Left ventricle myocardium inferior (tissue), 1 donor: ENCODE data around the gene MAN2A2. TPM values are rescaled to one million over a fixed set of nuclear protein-coding genes. Genes with fewer than 3 reads are reported as not detected.

Experiments
- DNase-seq: peaks from one replicate; pipeline ENCODE4 v3.0.0-alpha.2; 2020
- H3K27ac ChIP-seq: fragments of 200-600 bp; replicated peaks from 2 replicates; pipeline ENCODE4 v1.8.0; 2021
- H3K27me3 ChIP-seq: fragments of 200-600 bp; 2 replicates; pipeline ENCODE4 v1.8.0; 2021; ENCODE audit warnings: low read depth
- H3K36me3 ChIP-seq: fragments of 200-600 bp; 2 replicates; pipeline ENCODE4 v1.8.0; 2021
- H3K4me1 ChIP-seq: fragments of 200-600 bp; 2 replicates; pipeline ENCODE4 v1.8.0; 2021
- H3K4me3 ChIP-seq: fragments of 200-600 bp; 2 replicates; pipeline ENCODE4 v1.8.0; 2021; ENCODE audit warnings: mild to moderate bottlenecking, moderate library complexity
- H3K9me3 ChIP-seq: fragments of 200-600 bp; replicated peaks from 2 replicates; pipeline ENCODE4 v1.8.0; 2021
- intact Hi-C: fragments of 100-400 bp; cut with micrococcal nuclease; formaldehyde crosslinking; loops from one replicate; pipeline ENCODE4 v1.11.0; 2022
- total RNA-seq: library from RNA; stranded (reverse); fragmentation: NEBNext Ultra II Directional; extraction: Animal tissue kit (Norgen Biotek cat#: 25700); gene quantifications from one replicate; pipeline ENCODE4 v1.2.1, GENCODE V29; 2021
- TF ChIP-seq, protein P1 (sequence below): fragments of 200-600 bp; IDR thresholded peaks from 2 replicates; pipeline ENCODE4 v1.8.0; 2021; ENCODE audit warnings: antibody characterized with exemption, mild to moderate bottlenecking, borderline replicate concordance
- donor health status: DM: no; HTN: yes; CAD: no; lungs with severe emphysema.

The MAN2A2 gene
- total RNA-seq, 1 donor from 2014 or later: 95.4 TPM

DNA sequence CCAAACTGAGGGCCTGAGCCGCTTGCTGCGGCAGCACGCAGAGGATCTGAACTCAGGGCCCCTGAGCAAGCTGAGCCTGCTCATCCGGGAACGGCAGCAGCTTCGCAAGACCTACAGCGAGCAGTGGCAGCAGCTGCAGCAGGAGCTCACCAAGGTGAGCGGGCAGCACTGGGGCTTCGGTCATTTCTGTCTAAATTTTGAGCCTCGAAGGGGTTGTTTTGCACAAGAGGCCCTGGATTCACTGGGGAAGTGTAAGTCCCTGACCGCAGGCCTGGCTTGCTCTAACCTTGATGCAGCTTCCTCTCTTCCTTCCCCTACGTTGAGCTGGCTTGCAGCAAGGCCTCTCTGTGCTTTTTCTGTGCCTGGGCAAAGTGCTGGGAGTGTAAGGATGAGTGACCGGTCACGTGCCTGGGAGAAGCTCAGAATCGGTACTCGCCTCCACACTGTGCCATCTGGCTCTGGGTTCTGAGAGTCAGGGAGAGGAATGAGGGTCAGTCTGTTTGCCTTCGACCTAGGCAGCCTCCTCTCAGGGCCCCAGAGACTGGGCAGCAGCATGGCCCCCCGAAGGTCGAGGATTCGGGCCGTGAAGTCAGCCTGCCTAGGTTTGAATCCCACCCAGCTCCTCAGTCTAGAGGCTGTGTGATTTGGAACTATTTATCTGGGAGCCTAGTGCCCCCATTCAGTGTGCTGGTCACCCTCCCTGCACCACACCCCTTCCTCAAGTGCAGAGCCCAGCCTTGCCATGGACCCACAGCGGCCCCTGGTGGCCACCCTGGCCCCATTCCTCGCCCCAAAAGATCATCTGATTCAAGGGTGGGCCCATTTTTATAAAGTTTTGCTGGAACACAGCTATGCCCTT, 17.4 kb upstream of the MAN2A2 start:
- peak; percentile 83 for DNase-seq
- no peaks in the 10 kb centered on the region for H3K27me3 ChIP-seq
- peak overlapping the region; percentile 81 for H3K4me3 ChIP-seq
- intact Hi-C loops: loop anchor here (5.0 kb wide), 1 partner anchor 238 kb away; no protein-coding TSS in a partner anchor
- TF ChIP-seq, protein P1, sequence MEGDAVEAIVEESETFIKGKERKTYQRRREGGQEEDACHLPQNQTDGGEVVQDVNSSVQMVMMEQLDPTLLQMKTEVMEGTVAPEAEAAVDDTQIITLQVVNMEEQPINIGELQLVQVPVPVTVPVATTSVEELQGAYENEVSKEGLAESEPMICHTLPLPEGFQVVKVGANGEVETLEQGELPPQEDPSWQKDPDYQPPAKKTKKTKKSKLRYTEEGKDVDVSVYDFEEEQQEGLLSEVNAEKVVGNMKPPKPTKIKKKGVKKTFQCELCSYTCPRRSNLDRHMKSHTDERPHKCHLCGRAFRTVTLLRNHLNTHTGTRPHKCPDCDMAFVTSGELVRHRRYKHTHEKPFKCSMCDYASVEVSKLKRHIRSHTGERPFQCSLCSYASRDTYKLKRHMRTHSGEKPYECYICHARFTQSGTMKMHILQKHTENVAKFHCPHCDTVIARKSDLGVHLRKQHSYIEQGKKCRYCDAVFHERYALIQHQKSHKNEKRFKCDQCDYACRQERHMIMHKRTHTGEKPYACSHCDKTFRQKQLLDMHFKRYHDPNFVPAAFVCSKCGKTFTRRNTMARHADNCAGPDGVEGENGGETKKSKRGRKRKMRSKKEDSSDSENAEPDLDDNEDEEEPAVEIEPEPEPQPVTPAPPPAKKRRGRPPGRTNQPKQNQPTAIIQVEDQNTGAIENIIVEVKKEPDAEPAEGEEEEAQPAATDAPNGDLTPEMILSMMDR: peak; percentile 99
- H3K4me1 ChIP-seq: peaks cover 60% of the 10 kb centered on the region
- H3K36me3 ChIP-seq: peaks cover 51% of the 10 kb centered on the region
- no peaks in the 10 kb centered on the region for H3K9me3 ChIP-seq
- H3K27ac ChIP-seq: peak overlapping the region; percentile 98

DNA sequence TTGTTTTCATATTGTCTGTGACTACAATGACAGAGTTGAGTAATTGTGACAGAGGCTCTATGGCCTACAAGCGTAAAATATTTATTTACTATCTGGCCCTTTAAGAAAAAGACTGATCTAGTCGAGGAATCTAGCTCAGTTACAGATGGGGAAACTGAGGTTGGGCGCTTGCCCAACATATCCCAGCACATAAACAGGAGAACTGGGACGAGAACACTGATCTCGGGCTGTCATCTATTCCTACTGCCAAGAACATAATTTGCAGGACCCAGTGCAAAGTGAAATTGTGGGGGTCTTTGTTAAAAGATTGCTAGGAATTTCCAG, 16.8 kb upstream of the MAN2A2 start:
- DNase-seq: no peak
- Histone ChIP-seq H3K4me3 (peak overlapping the region; percentile 81), H3K4me1 (peaks cover 60% of the 10 kb centered on the region), H3K27me3 (no peaks in the 10 kb centered on the region), H3K27ac (peak overlapping the region; percentile 98), H3K36me3 (peaks cover 51% of the 10 kb centered on the region), H3K9me3 (no peaks in the 10 kb centered on the region)
- TF ChIP-seq, protein P1: no peak
- intact Hi-C loops: loop anchor here (5.0 kb wide), 1 partner anchor 239 kb away; no protein-coding TSS in a partner anchor

DNA sequence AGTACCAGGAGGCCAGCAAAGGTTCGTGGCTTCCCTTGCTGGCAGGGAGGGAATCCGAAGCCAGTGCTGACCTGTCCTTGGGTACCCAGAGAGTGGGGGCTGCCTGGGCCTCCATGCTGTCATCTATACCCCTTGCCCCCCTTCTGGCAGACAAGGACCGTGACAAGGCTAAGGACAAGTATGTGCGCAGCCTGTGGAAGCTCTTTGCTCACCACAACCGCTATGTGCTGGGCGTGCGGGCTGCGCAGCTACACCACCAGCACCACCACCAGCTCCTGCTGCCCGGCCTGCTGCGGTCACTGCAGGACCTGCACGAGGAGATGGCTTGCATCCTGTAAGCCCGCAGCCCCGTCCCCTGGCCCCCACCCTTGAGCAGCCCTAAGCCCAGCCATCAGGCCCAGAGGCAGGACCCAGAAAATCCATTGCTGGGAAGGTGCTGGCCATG, 16.0 kb upstream of the MAN2A2 start:
- intact Hi-C loops: loop anchor here (5.0 kb wide), 1 partner anchor 240 kb away; no protein-coding TSS in a partner anchor
- peak overlapping the region; percentile 98 for H3K27ac ChIP-seq
- peak overlapping the region; percentile 81 for H3K4me3 ChIP-seq
- peaks cover 58% of the 10 kb centered on the region for H3K4me1 ChIP-seq
- TF ChIP-seq, protein P1: no peak
- peaks cover 52% of the 10 kb centered on the region for H3K36me3 ChIP-seq
- no peak for DNase-seq
- no peaks in the 10 kb centered on the region for H3K27me3 ChIP-seq
- H3K9me3 ChIP-seq: no peaks in the 10 kb centered on the region

DNA sequence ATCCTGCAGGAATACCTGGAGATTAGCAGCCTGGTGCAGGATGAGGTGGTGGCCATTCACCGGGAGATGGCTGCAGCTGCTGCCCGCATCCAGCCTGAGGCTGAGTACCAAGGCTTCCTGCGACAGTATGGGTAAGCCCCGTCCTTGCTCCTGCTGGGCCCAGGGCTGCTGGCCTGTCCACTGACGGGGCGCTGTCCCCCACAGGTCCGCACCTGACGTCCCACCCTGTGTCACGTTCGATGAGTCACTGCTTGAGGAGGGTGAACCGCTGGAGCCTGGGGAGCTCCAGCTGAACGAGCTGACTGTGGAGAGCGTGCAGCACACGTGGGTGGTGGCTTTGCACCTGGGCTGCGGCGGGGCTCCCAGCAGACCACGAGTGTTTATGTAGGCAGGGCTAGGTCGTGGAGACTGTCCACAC, 13.8 kb upstream of the MAN2A2 start:
- Histone ChIP-seq H3K27me3 (no peaks in the 10 kb centered on the region), H3K4me3 (no peak overlapping the region), H3K27ac (no peak overlapping the region), H3K4me1 (peaks cover 36% of the 10 kb centered on the region), H3K36me3 (peaks cover 69% of the 10 kb centered on the region), H3K9me3 (no peaks in the 10 kb centered on the region)
- no peak for DNase-seq
- TF ChIP-seq, protein P1: no peak
- intact Hi-C loops: loop anchor here (5.0 kb wide), 1 partner anchor 242 kb away; no protein-coding TSS in a partner anchor

DNA sequence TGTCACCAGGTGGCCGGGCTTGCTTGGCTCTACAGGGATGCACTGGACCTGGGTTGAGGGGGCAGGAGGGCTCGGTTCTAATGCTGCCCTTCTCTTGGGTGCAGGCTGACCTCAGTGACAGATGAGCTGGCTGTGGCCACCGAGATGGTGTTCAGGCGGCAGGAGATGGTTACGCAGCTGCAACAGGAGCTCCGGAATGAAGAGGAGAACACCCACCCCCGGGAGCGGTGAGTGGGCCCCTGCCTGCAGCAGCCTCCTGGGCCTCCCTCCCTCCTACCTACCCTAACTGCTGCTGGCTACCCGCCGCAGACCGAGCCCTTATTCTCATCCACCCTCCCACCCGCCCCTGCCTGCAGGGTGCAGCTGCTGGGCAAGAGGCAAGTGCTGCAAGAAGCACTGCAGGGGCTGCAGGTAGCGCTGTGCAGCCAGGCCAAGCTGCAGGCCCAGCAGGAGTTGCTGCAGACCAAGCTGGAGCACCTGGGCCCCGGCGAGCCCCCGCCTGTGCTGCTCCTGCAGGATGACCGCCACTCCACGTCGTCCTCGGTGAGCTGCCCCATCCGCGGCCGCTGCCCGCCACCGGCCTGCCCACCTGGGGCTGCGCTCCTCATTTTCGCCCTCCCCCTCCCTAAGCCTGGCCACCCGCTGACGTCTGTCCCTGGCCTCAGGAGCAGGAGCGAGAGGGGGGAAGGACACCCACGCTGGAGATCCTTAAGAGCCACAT, 13.2 kb upstream of the MAN2A2 start:
- Histone ChIP-seq H3K4me1 (peaks cover 30% of the 10 kb centered on the region), H3K27ac (no peak overlapping the region), H3K36me3 (peaks cover 75% of the 10 kb centered on the region), H3K4me3 (no peak overlapping the region), H3K9me3 (no peaks in the 10 kb centered on the region), H3K27me3 (no peaks in the 10 kb centered on the region)
- DNase-seq: no peak
- TF ChIP-seq, protein P1: no peak
- intact Hi-C loops: loop anchor here (5.0 kb wide), 1 partner anchor 243 kb away; no protein-coding TSS in a partner anchor
